GM12878 (cell line): ENCODE results near the gene CELSR1. TPM values are rescaled to one million over a fixed set of nuclear protein-coding genes. Genes with fewer than 3 reads are reported as not detected.

Source experiments
- ATAC-seq: fragments of 200-7000 bp; cut with Tn5 transposase; 3 replicates; pipeline ENCODE4 v1.9.1; 2020; ENCODE audit warnings: mild to moderate bottlenecking, moderate library complexity
- BruUV-seq: library from RNA; stranded (reverse); fragments of 400-500 nt; replicated peaks from 2 replicates; lab custom pipeline; 2021; lab: Mats Ljungman, UMichigan
- CTCF ChIA-PET: fragments of 300-600 bp; sonication (Branson Sonifier 250); formaldehyde crosslinking; extraction: SDS; loops from one replicate; lab custom pipeline; 2021; ENCODE audit warnings: inconsistent platforms; lab: Yijun Ruan, JAX
- POLR2A ChIA-PET: fragments of 350-600 bp; formaldehyde crosslinking; extraction: SDS; loops from one replicate; lab custom pipeline; 2021; ENCODE audit warnings: inconsistent platforms; lab: Charles Lee
- RAD21 ChIA-PET: fragments of 300-600 bp; sonication (Branson Sonifier 250); formaldehyde crosslinking; loops from one replicate; lab custom pipeline; 2023; ENCODE audit warnings: antibody characterized with exemption; ENCODE audit not compliant: unreplicated experiment; lab: Charles Lee
- SMC1A ChIA-PET: fragments of 300-600 bp; sonication (Branson Sonifier 250); formaldehyde crosslinking; loops from one replicate; lab custom pipeline; 2023; ENCODE audit not compliant: unreplicated experiment, uncharacterized antibody; lab: Charles Lee
- DNase-seq: peaks from one replicate; pipeline ENCODE4 v3.0.0-alpha.2; 2011; ENCODE audit warnings: low read depth, low spot score
- FAIRE-seq: peaks from 3 replicates; lab custom pipeline; 2011; peaks lifted over from hg19 to GRCh38; lab: Jason Lieb, UNC
- H2AFZ ChIP-seq: 2 replicates; pipeline ENCODE4 v1.6.0; 2011; ENCODE audit warnings: low read depth, low read length, control low read depth; ENCODE audit not compliant: control insufficient read depth
- H3K27ac ChIP-seq: 2 replicates; pipeline ENCODE4 v1.5.1; 2011; ENCODE audit warnings: control low read depth; ENCODE audit not compliant: control insufficient read depth, insufficient read depth
- H3K27me3 ChIP-seq, 2 experiments: replicated peaks in 1 of 2; 2 replicates each; pipeline versions ENCODE4 v1.6.0 to v1.6.1; 2011; ENCODE audit warnings: low read length in 1 of 2; ENCODE audit not compliant: control insufficient read depth in 2 of 2, insufficient read depth in 2 of 2
- H3K36me3 ChIP-seq, 2 experiments: 2 replicates each; pipeline ENCODE4 v1.5.1; 2011; ENCODE audit warnings: low read length in 1 of 2; ENCODE audit not compliant: control insufficient read depth in 2 of 2, insufficient read depth in 2 of 2
- H3K4me1 ChIP-seq: 2 replicates; pipeline ENCODE4 v1.6.1; 2011; ENCODE audit warnings: mild to moderate bottlenecking, low read length, moderate library complexity, mixed read lengths; ENCODE audit not compliant: control insufficient read depth, insufficient read depth
- H3K4me2 ChIP-seq: 2 replicates; pipeline ENCODE4 v1.6.0; 2011; ENCODE audit warnings: control low read depth; ENCODE audit not compliant: control insufficient read depth, insufficient read depth
- H3K4me3 ChIP-seq: fragments of 200-600 bp; sonication (generic); 2 replicates; pipeline ENCODE4 v1.5.1; 2016
- H3K79me2 ChIP-seq: 2 replicates; pipeline ENCODE4 v1.6.0; 2011; ENCODE audit warnings: low read length; ENCODE audit not compliant: control insufficient read depth, insufficient read depth
- H3K9ac ChIP-seq: 2 replicates; pipeline ENCODE4 v1.8.0; 2011; ENCODE audit warnings: low read length, control low read depth, mixed read lengths; ENCODE audit not compliant: control insufficient read depth, insufficient read depth
- H3K9me3 ChIP-seq: replicated peaks from 3 replicates; pipeline ENCODE4 v1.5.1; 2011; ENCODE audit warnings: mild to moderate bottlenecking, low read length; ENCODE audit not compliant: control insufficient read depth, insufficient read depth
- H4K20me1 ChIP-seq: 2 replicates; pipeline ENCODE4 v1.6.0; 2011; ENCODE audit not compliant: control insufficient read depth, insufficient read depth
- WGBS: methylation state at CpG from one replicate; pipeline ENCODE4 v1.1.6; 2016; ENCODE audit warnings: low lambda C conversion rate; ENCODE audit not compliant: insufficient replicate concordance, insufficient coverage; ENCODE audit errors: missing lambda C conversion rate; 5-methylcytosine and 5-hydroxymethylcytosine counted together
- in situ Hi-C: fragments of 300-500 bp; cut with MboI; formaldehyde crosslinking; loops from 9 replicates; pipeline ENCODE4 v1.14.3; 2018; ENCODE audit warnings: mixed read lengths
- intact Hi-C: fragments of 100-400 bp; cut with micrococcal nuclease; formaldehyde crosslinking; loops from one replicate; pipeline ENCODE4 v1.14.2; 2022; ENCODE audit not compliant: unreplicated experiment
- polyA plus RNA-seq, 11 experiments: library from polyadenylated mRNA; depleted of rRNA in 4 of 11; unstranded in 6 of 11; stranded (reverse) in 5 of 11; fragments of >200 nt; fragmentation: Nextera tagmentation in 4 of 11; fragmentation: Illumina TruSeq in 1 of 11; extraction: Ambion mirVana in 4 of 11; extraction: Trizol in 1 of 11; gene quantifications; 1 replicate in 1 of 11; 2 replicates in 10 of 11; pipeline versions ENCODE4 v1.2.1 to v1.2.3, GENCODE V29; 2011 to 2016; ENCODE audit warnings: inconsistent platforms in 2 of 11, missing spikeins in 2 of 11, low read depth in 1 of 11
- total RNA-seq, 4 experiments: library from RNA; depleted of rRNA in 3 of 4; stranded (reverse); fragments of >200 nt in 3 of 4; fragmentation: Illumina TruSeq in 1 of 4; extraction: Trizol in 1 of 4; gene quantifications; 2 replicates each; pipeline versions ENCODE4 v1.2.1 to v1.2.3, GENCODE V29; 2013 to 2021
- TF ChIP-seq, protein P1 (sequence below), 3 experiments: IDR thresholded peaks in 2 of 3; conservative IDR thresholded peaks in 1 of 3; 2 replicates each; pipeline ENCODE4 v1.5.1; 2011; ENCODE audit warnings: low read depth in 3 of 3, low read length in 3 of 3, mild to moderate bottlenecking in 3 of 3, control low read depth in 2 of 3, moderate library complexity in 2 of 3, inconsistent platforms in 1 of 3, mixed read lengths in 1 of 3; ENCODE audit not compliant: control insufficient read depth in 2 of 3, insufficient read depth in 1 of 3; ENCODE audit errors: extremely low read depth in 1 of 3

CELSR1 gene
- total and polyA plus RNA-seq, 10 of the 15 experiments (the other 5 are each of a cell fraction or from before 2014, with no cell fraction given): 0.05 to 1.7 (median 0.35) TPM; not detected in 2

DNA sequence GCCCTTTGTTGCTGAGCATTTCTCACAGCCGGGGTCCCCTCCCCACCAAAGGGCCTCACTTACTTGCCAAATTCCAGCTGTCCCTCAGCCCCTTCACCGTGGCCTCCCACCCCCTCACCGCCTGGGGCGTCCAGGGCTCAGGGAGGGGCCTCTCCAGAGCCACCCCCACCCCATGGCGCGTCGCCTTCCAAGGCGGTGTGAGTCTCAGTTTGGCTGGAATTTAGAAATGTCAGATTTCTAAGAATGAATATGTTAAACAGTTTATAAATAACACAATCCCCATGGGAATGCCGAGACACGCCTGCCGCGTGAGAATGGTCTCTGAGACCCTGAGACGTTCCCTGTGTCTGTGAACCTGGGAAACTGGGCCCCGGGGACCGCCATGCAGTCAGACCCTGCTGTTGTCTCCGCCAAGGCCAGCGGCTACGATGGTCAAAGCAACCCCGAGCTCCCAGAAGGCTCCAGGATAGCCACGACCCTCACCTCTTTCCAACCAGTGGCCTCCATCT is 28.9 kb downstream of the CELSR1 start:
- POLR2A ChIA-PET: no interaction called here
- no peak for DNase-seq

More for the DNA sequence above, 28.9 kb downstream of the CELSR1 start:
- H3K27me3 ChIP-seq: peaks cover 0 to 2% of the 10 kb centered on the region in 2 experiments; a peak in 1 of 4 replicates
- RAD21 ChIA-PET: no interaction called here
- SMC1A ChIA-PET: no interaction called here
- H3K27ac ChIP-seq: no peak overlapping the region
- H3K4me2 ChIP-seq: no peak overlapping the region
- H3K9ac ChIP-seq: no peak overlapping the region
- H3K4me1 ChIP-seq: no peaks in the 10 kb centered on the region
- H3K9me3 ChIP-seq: no peaks in the 10 kb centered on the region
- no peak overlapping the region for H3K4me3 ChIP-seq
- ATAC-seq (no peak), FAIRE-seq (no peak)
- 51% methylated on average over 20 of the region's 20 CpGs for WGBS
- TF ChIP-seq, protein P1, sequence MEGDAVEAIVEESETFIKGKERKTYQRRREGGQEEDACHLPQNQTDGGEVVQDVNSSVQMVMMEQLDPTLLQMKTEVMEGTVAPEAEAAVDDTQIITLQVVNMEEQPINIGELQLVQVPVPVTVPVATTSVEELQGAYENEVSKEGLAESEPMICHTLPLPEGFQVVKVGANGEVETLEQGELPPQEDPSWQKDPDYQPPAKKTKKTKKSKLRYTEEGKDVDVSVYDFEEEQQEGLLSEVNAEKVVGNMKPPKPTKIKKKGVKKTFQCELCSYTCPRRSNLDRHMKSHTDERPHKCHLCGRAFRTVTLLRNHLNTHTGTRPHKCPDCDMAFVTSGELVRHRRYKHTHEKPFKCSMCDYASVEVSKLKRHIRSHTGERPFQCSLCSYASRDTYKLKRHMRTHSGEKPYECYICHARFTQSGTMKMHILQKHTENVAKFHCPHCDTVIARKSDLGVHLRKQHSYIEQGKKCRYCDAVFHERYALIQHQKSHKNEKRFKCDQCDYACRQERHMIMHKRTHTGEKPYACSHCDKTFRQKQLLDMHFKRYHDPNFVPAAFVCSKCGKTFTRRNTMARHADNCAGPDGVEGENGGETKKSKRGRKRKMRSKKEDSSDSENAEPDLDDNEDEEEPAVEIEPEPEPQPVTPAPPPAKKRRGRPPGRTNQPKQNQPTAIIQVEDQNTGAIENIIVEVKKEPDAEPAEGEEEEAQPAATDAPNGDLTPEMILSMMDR (IDR thresholded peaks at IDR 0.05 in 2 of 3, conservative IDR thresholded peaks at IDR 0.05 in 1 of 3; ENCODE audit: control insufficient read depth in 2 of 3, extremely low read depth in 1 of 3, insufficient read depth in 1 of 3, low read depth in 3 of 3, low read length in 3 of 3): no peak
- in situ Hi-C loops: no loop called here
- H4K20me1 ChIP-seq: no peaks in the 10 kb centered on the region
- no peaks in the 10 kb centered on the region for H3K36me3 ChIP-seq
- no peaks in the 10 kb centered on the region for H3K79me2 ChIP-seq
- CTCF ChIA-PET: no interaction called here
- no TSS peak for BruUV-seq
- intact Hi-C loops: no loop called here
- H2AFZ ChIP-seq: no peak overlapping the region
